ENCODE results near the gene RGS9. TPM values are rescaled to one million over a fixed set of nuclear protein-coding genes. Genes with fewer than 3 reads are reported as not detected.

RGS9 gene
- total RNA-seq, 3 donors from 2014 or later: 8.7 to 14.6 (median 13.3) TPM

DNA sequence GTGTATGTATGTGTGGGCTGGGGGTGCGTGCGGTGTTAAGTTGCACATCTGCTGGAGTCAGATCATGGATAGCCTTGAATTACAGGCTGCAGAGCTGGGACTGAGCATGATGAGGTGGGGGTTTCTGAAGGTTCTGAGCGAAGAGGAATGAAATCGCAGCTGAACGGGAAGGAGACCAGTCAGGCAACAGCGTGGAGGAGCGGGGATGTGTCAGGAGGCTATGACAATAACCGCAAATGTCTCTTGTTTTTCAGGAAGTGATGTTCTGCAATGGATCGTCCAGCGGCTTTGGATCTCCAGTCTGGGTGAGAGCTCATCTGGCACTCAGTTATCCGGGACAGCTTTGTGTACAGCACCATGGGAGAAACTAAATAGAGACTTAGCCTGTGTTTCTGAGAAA, 20.9 kb downstream of the RGS9 start:
- no peak for DNase-seq
- TF ChIP-seq, protein P1, sequence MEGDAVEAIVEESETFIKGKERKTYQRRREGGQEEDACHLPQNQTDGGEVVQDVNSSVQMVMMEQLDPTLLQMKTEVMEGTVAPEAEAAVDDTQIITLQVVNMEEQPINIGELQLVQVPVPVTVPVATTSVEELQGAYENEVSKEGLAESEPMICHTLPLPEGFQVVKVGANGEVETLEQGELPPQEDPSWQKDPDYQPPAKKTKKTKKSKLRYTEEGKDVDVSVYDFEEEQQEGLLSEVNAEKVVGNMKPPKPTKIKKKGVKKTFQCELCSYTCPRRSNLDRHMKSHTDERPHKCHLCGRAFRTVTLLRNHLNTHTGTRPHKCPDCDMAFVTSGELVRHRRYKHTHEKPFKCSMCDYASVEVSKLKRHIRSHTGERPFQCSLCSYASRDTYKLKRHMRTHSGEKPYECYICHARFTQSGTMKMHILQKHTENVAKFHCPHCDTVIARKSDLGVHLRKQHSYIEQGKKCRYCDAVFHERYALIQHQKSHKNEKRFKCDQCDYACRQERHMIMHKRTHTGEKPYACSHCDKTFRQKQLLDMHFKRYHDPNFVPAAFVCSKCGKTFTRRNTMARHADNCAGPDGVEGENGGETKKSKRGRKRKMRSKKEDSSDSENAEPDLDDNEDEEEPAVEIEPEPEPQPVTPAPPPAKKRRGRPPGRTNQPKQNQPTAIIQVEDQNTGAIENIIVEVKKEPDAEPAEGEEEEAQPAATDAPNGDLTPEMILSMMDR (IDR thresholded peaks at IDR 0.05): no peak
- Histone ChIP-seq H3K9me3 (no peaks in the 10 kb centered on the region), H3K36me3 (ENCODE audit: low read depth) (no peaks in the 10 kb centered on the region), H3K4me1 (ENCODE audit: low read depth) (peaks cover 19% of the 10 kb centered on the region), H3K4me3 (no peak overlapping the region)
- intact Hi-C loops (cut with DNase I, micrococcal nuclease): no loop called here
- ATAC-seq: no peak

DNA sequence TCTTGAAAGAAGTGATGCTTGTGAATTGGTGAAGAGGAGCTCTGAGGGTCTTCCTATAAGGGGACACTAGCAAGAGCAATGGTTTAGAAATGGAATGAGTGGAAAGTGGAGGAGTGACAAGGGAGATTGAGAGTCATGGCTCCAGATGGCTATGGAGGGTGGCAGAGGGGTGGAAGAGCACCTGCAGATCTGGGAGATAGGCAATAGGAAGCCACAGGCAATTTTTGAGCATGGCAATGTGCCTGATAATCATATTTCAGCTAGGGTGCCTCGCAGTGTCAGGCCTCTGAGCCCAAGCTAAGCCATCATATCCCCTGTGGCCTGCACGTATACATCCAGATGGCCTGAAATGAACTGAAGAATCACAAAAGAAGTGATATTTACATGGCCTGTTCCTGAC, 21.5 kb downstream of the RGS9 start:
- peaks cover 19% of the 10 kb centered on the region for H3K4me1 ChIP-seq (ENCODE audit: low read depth)
- DNase-seq (no peak), ATAC-seq (no peak)
- H3K4me3 ChIP-seq: no peak overlapping the region
- TF ChIP-seq, protein P1 (IDR thresholded peaks at IDR 0.05): no peak
- H3K9me3 ChIP-seq: no peaks in the 10 kb centered on the region
- intact Hi-C loops (cut with DNase I, micrococcal nuclease): no loop called here
- no peaks in the 10 kb centered on the region for H3K36me3 ChIP-seq (ENCODE audit: low read depth)

DNA sequence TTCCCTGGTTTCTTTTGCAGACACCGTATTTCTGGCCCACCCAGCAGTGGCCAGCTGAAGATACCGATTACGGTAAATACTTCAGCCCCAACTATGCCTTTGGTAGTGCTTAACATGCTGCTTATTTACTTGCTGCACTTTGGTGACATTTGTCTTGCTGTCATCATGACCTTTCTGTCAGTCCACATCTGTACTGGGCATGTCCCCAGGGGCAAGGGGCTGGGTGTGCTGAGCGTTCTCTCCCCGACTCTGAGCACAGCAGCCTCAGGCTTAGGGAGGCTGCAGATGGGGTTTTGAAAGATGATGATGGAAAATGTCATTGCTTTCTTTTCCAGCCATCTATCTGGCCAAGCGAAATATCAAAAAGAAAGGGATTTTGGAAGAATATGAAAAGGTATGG, 23.3 kb downstream of the RGS9 start:
- Histone ChIP-seq H3K9me3 (no peaks in the 10 kb centered on the region), H3K36me3 (ENCODE audit: low read depth) (no peaks in the 10 kb centered on the region), H3K4me3 (no peak overlapping the region), H3K4me1 (ENCODE audit: low read depth) (peaks cover 10% of the 10 kb centered on the region)
- DNase-seq: no peak
- ATAC-seq: no peak
- intact Hi-C loops (cut with DNase I, micrococcal nuclease): no loop called here
- TF ChIP-seq, protein P1 (IDR thresholded peaks at IDR 0.05): no peak

DNA sequence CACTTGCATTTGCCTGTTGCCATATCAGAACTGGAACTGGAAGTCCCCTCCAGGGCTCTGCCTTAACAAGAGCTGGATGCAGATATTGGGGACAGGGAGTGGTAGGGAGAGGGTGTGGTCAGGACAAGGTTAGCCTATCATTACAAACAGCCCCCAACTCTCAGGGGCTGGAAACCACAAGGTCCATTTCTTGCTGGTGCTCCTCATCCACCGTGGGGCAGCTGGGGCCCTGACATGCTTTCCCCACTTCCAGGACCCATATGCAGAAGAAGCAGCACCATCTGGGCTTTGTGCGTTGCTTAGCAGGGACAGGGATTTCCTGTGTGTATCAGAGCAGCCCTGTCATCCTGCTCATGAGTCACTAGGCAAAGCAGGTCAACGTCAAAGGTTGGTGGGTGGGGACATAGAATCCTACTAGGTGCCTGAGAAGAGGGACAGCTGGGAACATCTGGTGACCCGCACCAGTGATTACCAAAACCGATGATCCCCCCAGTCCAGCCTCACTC, 26.9 kb downstream of the RGS9 start:
- peak in 1 of 3 donors; percentile 53 for DNase-seq
- ATAC-seq: peak; percentile 92
- TF ChIP-seq, protein P1 (IDR thresholded peaks at IDR 0.05): no peak

DNA sequence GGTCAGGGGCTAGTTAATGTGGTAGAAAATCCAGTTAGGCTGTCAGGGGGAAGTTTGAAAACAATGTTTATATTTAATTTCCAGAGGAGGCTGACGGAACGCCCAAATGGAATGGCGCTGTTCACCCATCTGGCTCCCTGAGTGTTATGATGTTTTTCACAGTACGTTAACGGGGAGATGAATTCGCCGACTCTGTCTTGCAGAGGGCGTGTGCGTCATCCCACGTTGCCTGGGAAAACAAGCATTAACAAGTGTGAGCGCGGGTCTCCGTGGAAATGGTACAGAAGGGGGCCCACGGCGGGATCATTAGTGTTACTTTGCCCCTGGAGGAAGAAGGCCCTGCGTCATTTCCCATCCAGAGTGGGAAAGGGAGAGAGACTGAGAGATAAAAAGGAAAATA, 29.6 kb downstream of the RGS9 start:
- TF ChIP-seq, protein P1 (IDR thresholded peaks at IDR 0.05): no peak

More for the DNA sequence above, 26.9 kb downstream of the RGS9 start:
- intact Hi-C loops (cut with DNase I, micrococcal nuclease): no loop called here
- Histone ChIP-seq H3K4me3 (no peak overlapping the region), H3K9me3 (no peaks in the 10 kb centered on the region), H3K4me1 (ENCODE audit: low read depth) (no peaks in the 10 kb centered on the region), H3K36me3 (ENCODE audit: low read depth) (no peaks in the 10 kb centered on the region)

DNA sequence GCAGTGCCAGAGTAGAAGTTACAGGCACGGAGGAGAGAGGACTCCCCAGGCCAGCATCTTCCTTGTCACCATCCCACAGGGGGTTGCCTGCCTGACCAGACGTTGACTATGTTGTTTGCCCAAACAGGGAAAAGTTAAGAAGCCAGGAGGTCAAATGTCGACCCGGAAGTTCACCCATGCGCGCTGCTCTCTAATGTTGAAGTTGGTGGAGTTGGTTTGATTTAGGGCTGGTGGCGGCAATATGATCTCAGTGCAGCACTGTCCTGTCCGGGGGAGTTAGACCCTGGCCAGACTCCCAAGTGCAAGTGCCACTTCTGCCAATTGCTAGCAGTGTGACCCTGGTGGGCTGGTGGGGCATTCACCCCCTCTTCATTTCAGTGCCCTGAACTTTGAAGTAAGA, 30.4 kb downstream of the RGS9 start:
- intact Hi-C loops (cut with DNase I, micrococcal nuclease): no loop called here
- Histone ChIP-seq H3K4me1 (ENCODE audit: low read depth) (no peaks in the 10 kb centered on the region), H3K4me3 (no peak overlapping the region), H3K36me3 (ENCODE audit: low read depth) (no peaks in the 10 kb centered on the region), H3K9me3 (no peaks in the 10 kb centered on the region)
- ATAC-seq: no peak
- DNase-seq: no peak
- TF ChIP-seq, protein P1 (IDR thresholded peaks at IDR 0.05): no peak

More for the DNA sequence above, 29.6 kb downstream of the RGS9 start:
- DNase-seq: no peak
- Histone ChIP-seq H3K9me3 (no peaks in the 10 kb centered on the region), H3K36me3 (ENCODE audit: low read depth) (no peaks in the 10 kb centered on the region), H3K4me1 (ENCODE audit: low read depth) (no peaks in the 10 kb centered on the region), H3K4me3 (no peak overlapping the region)
- ATAC-seq: no peak
- intact Hi-C loops (cut with DNase I, micrococcal nuclease): no loop called here
